H9 (cell line): ENCODE results near the gene CYCS. TPM values are rescaled to one million over a fixed set of nuclear protein-coding genes. Genes with fewer than 3 reads are reported as not detected.

Source experiments
- DNase-seq: peaks from one replicate; pipeline ENCODE4 v3.0.0-alpha.2; 2017
- H2AFZ ChIP-seq: one replicate; pipeline ENCODE4 v1.6.1; 2013; ENCODE audit warnings: mild to moderate bottlenecking, low read length, control low read depth, moderate library complexity
- H2AK5ac ChIP-seq: 2 replicates; pipeline ENCODE4 v1.6.1; 2013; ENCODE audit warnings: low read length, control low read depth, mixed read lengths; ENCODE audit not compliant: insufficient read length
- H2BK120ac ChIP-seq: one replicate; pipeline ENCODE4 v1.6.1; 2013; ENCODE audit warnings: low read depth, mild to moderate bottlenecking, low read length, control low read depth, inconsistent platforms; ENCODE audit not compliant: poor library complexity, severe bottlenecking
- H2BK12ac ChIP-seq: 2 replicates; pipeline ENCODE4 v1.6.1; 2013; ENCODE audit warnings: low read length, control low read depth, mixed read lengths, low read depth; ENCODE audit not compliant: insufficient read length
- H2BK15ac ChIP-seq: 2 replicates; pipeline ENCODE4 v1.6.1; 2013; ENCODE audit warnings: low read depth, low read length, control low read depth
- H2BK20ac ChIP-seq: one replicate; pipeline ENCODE4 v1.6.1; 2013; ENCODE audit warnings: low read depth, mild to moderate bottlenecking, low read length, control low read depth, inconsistent platforms; ENCODE audit not compliant: poor library complexity, severe bottlenecking
- H2BK5ac ChIP-seq: 2 replicates; pipeline ENCODE4 v1.6.1; 2013; ENCODE audit warnings: low read length, control low read depth, mixed read lengths; ENCODE audit not compliant: insufficient read length
- H3K14ac ChIP-seq: 2 replicates; pipeline ENCODE4 v1.6.1; 2013; ENCODE audit warnings: low read length, control low read depth; ENCODE audit not compliant: insufficient read depth
- H3K18ac ChIP-seq: 2 replicates; pipeline ENCODE4 v1.6.1; 2013; ENCODE audit warnings: low read depth, mild to moderate bottlenecking, mixed read lengths, low read length, control low read depth; ENCODE audit not compliant: insufficient read length
- H3K23ac ChIP-seq: 2 replicates; pipeline ENCODE4 v1.6.1; 2013; ENCODE audit warnings: low read length, control low read depth, mixed read lengths, low read depth; ENCODE audit not compliant: insufficient read length
- H3K23me2 ChIP-seq: 2 replicates; pipeline ENCODE4 v1.6.1; 2013; ENCODE audit warnings: low read depth, mild to moderate bottlenecking, mixed read lengths, low read length, control low read depth; ENCODE audit not compliant: insufficient read length, poor library complexity, severe bottlenecking
- H3K27ac ChIP-seq: 2 replicates; pipeline ENCODE4 v1.5.1; 2013; ENCODE audit warnings: low read length, control low read depth, mixed read lengths, low read depth; ENCODE audit not compliant: insufficient read length
- H3K27me3 ChIP-seq: 2 replicates; pipeline ENCODE4 v1.6.1; 2013; ENCODE audit warnings: low read length, control low read depth, inconsistent platforms; ENCODE audit not compliant: insufficient read depth
- H3K4ac ChIP-seq: 2 replicates; pipeline ENCODE4 v1.6.1; 2013; ENCODE audit warnings: low read depth, mild to moderate bottlenecking, control low read depth, inconsistent platforms, low read length, moderate library complexity
- H3K4me1 ChIP-seq: 2 replicates; pipeline ENCODE4 v1.6.1; 2013; ENCODE audit warnings: low read length, control low read depth, inconsistent platforms; ENCODE audit not compliant: insufficient read depth
- H3K4me2 ChIP-seq: 2 replicates; pipeline ENCODE4 v1.6.1; 2013; ENCODE audit warnings: low read length, control low read depth, mixed read lengths; ENCODE audit not compliant: insufficient read length, insufficient read depth
- H3K56ac ChIP-seq: 2 replicates; pipeline ENCODE4 v1.6.1; 2013; ENCODE audit warnings: low read depth, mild to moderate bottlenecking, mixed read lengths, low read length, control low read depth; ENCODE audit not compliant: insufficient read length
- H3K79me1 ChIP-seq: 2 replicates; pipeline ENCODE4 v1.6.1; 2013; ENCODE audit warnings: low read depth, mild to moderate bottlenecking, moderate library complexity, low read length, control low read depth, inconsistent platforms; ENCODE audit not compliant: insufficient read depth, poor library complexity, severe bottlenecking
- H3K79me2 ChIP-seq: 2 replicates; pipeline ENCODE4 v1.6.1; 2013; ENCODE audit warnings: low read length, control low read depth, inconsistent platforms; ENCODE audit not compliant: insufficient read depth
- H3K9ac ChIP-seq: 2 replicates; pipeline ENCODE4 v1.6.1; 2013; ENCODE audit warnings: low read length, control low read depth, mixed read lengths; ENCODE audit not compliant: insufficient read length; ENCODE audit errors: extremely low read depth
- H3K9me3 ChIP-seq: one replicate; pipeline ENCODE4 v1.6.1; 2013; ENCODE audit warnings: low read depth, low read length, inconsistent platforms; ENCODE audit not compliant: control insufficient read depth
- H3T11ph ChIP-seq: one replicate; pipeline ENCODE4 v1.6.1; 2013; ENCODE audit warnings: mild to moderate bottlenecking, low read length, control low read depth, inconsistent platforms
- H4K20me1 ChIP-seq: one replicate; pipeline ENCODE4 v1.6.1; 2013; ENCODE audit not compliant: control insufficient read depth, insufficient read length, insufficient read depth
- H4K5ac ChIP-seq: 2 replicates; pipeline ENCODE4 v1.6.1; 2013; ENCODE audit warnings: low read depth, mild to moderate bottlenecking, mixed read lengths, low read length, control low read depth; ENCODE audit not compliant: insufficient read length
- H4K8ac ChIP-seq: replicated peaks from 2 replicates; pipeline ENCODE4 v1.6.1; 2013; ENCODE audit warnings: low read length, control low read depth, mixed read lengths, low read depth; ENCODE audit not compliant: insufficient read length
- H4K91ac ChIP-seq: 2 replicates; pipeline ENCODE4 v1.6.1; 2013; ENCODE audit warnings: low read depth, mild to moderate bottlenecking, moderate library complexity, mixed read lengths, low read length, control low read depth; ENCODE audit not compliant: insufficient read length
- H3K27ac Mint-ChIP-seq, 3 experiments: 2 replicates in 2 of 3; 3 replicates in 1 of 3; pipeline ENCODE4 v1.8.0; 2020 to 2021; ENCODE audit warnings: mixed read lengths in 3 of 3, mild to moderate bottlenecking in 1 of 3, moderate library complexity in 1 of 3
- H3K27me3 Mint-ChIP-seq: 2 replicates; pipeline ENCODE4 v1.8.0; 2021; ENCODE audit warnings: low read depth, mild to moderate bottlenecking, moderate library complexity, mixed read lengths
- H3K36me3 Mint-ChIP-seq, 3 experiments: 2 replicates in 2 of 3; 3 replicates in 1 of 3; pipeline ENCODE4 v1.8.0; 2020 to 2021; ENCODE audit warnings: low read depth in 3 of 3, mixed read lengths in 3 of 3; ENCODE audit not compliant: insufficient read depth in 1 of 3
- H3K4me1 Mint-ChIP-seq, 2 experiments: 2 replicates each; pipeline ENCODE4 v1.8.0; 2020; ENCODE audit warnings: mixed read lengths in 2 of 2
- H3K4me3 Mint-ChIP-seq, 2 experiments: 2 replicates in 1 of 2; 3 replicates in 1 of 2; pipeline ENCODE4 v1.8.0; 2020 to 2021; ENCODE audit warnings: mild to moderate bottlenecking in 2 of 2, mixed read lengths in 2 of 2, moderate library complexity in 1 of 2
- H3K9me3 Mint-ChIP-seq, 2 experiments: 2 replicates in 1 of 2; 3 replicates in 1 of 2; pipeline ENCODE4 v1.8.0; 2020; ENCODE audit warnings: mild to moderate bottlenecking in 2 of 2, mixed read lengths in 2 of 2, moderate library complexity in 1 of 2
- WGBS: extraction: QIAGEN DNeasy Blood & Tissue Kit; methylation state at CpG from one replicate; pipeline ENCODE4 v1.1.7; 2013; ENCODE audit warnings: missing lambda C conversion rate, low lambda C conversion rate, mixed read lengths; ENCODE audit not compliant: insufficient read length; ENCODE audit errors: extremely low coverage; 5-methylcytosine and 5-hydroxymethylcytosine counted together
- total RNA-seq: library from RNA; stranded (reverse); gene quantifications from 2 replicates; pipeline ENCODE4 v1.2.1, GENCODE V29; 2021
- TF ChIP-seq, protein P1 (sequence below): fragments of 200-600 bp; sonication (generic); conservative IDR thresholded peaks from 3 replicates; pipeline ENCODE4 v1.8.0; 2021; ENCODE audit warnings: antibody characterized with exemption, mild to moderate bottlenecking

CYCS gene
- total RNA-seq, 1 experiment from 2014 or later = 209 TPM

DNA sequence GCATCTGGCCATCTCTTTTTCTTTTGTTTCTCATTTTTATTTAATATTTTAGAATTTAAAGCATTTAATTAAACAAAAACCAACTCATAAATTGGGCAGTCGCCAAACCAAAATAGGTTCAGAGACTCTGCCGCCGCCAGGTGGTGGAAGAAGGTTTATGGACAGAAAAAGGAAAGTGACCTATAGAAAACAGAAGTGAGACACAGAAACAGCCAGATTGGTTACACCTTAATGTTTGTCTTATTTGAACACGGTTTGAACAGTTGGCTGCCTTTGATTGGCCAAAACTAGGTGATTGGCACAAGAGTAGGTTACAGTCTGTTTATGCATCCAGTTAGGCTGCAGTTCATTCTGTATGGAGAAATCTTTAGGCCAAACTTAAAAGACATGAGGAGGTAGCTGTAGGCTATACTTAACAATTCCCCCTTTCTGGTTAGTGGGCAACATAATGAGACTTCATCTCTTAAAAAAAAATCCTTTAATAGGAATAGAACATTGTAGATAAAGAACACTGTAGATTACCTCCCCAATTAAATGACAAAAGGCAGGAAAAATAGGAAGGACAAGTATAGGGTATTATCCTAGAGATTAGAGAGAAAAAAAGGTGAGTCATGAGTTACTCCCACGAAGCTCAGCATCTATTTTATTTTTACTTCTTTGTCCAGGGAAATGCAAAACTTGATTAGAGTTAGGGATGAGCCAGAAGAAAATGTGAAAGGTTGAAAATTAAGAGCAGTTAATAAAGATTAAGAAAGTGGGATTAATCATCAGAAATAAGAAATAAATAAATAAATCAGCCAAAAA, 23.9 kb upstream of the CYCS start:
- no peak for DNase-seq
- H3K4me1 ChIP-seq = no peaks in the 10 kb centered on the region
- no peak overlapping the region for H3K23ac ChIP-seq
- no peaks in the 10 kb centered on the region for H3K27me3 ChIP-seq
- H3K36me3 Mint-ChIP-seq = no peaks in the 10 kb centered on the region
- WGBS = no CpG with 5 or more reads among the region's 5 CpGs
- peak overlapping the region in 2 of 3 experiments; percentile 20 to 95; a peak in 3 of 7 replicates for H3K27ac Mint-ChIP-seq
- no peak overlapping the region for H3K4me3 Mint-ChIP-seq
- no peak overlapping the region for H3K56ac ChIP-seq
- no peak overlapping the region for H2BK15ac ChIP-seq
- H3T11ph ChIP-seq = no peak overlapping the region
- no peak overlapping the region for H3K4ac ChIP-seq
- H4K8ac ChIP-seq = no peak overlapping the region
- H3K9me3 Mint-ChIP-seq = no peaks in the 10 kb centered on the region
- no peaks in the 10 kb centered on the region for H4K20me1 ChIP-seq
- H3K23me2 ChIP-seq = no peaks in the 10 kb centered on the region
- no peak overlapping the region for H2BK5ac ChIP-seq
- no peaks in the 10 kb centered on the region for H3K79me1 ChIP-seq
- H2BK12ac ChIP-seq = no peak overlapping the region
- peaks cover 2% of the 10 kb centered on the region; the same call in 1 of the 2 replicates for H3K27me3 Mint-ChIP-seq
- no peak overlapping the region for H2BK20ac ChIP-seq
- no peak overlapping the region for H3K9ac ChIP-seq
- TF ChIP-seq, protein P1, sequence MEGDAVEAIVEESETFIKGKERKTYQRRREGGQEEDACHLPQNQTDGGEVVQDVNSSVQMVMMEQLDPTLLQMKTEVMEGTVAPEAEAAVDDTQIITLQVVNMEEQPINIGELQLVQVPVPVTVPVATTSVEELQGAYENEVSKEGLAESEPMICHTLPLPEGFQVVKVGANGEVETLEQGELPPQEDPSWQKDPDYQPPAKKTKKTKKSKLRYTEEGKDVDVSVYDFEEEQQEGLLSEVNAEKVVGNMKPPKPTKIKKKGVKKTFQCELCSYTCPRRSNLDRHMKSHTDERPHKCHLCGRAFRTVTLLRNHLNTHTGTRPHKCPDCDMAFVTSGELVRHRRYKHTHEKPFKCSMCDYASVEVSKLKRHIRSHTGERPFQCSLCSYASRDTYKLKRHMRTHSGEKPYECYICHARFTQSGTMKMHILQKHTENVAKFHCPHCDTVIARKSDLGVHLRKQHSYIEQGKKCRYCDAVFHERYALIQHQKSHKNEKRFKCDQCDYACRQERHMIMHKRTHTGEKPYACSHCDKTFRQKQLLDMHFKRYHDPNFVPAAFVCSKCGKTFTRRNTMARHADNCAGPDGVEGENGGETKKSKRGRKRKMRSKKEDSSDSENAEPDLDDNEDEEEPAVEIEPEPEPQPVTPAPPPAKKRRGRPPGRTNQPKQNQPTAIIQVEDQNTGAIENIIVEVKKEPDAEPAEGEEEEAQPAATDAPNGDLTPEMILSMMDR = peak; percentile 39; the same call in 2 of the 3 replicates
- no peak overlapping the region for H2AFZ ChIP-seq
- no peak overlapping the region for H2AK5ac ChIP-seq
- H4K91ac ChIP-seq = no peak overlapping the region
- no peak overlapping the region for H3K27ac ChIP-seq
- H4K5ac ChIP-seq = no peak overlapping the region
- H2BK120ac ChIP-seq = no peak overlapping the region
- H3K14ac ChIP-seq = no peak overlapping the region
- peaks cover 19% of the 10 kb centered on the region in 2 experiments for H3K4me1 Mint-ChIP-seq
- no peaks in the 10 kb centered on the region for H3K79me2 ChIP-seq
- H3K18ac ChIP-seq = no peak overlapping the region
- no peak overlapping the region for H3K4me2 ChIP-seq
- no peaks in the 10 kb centered on the region for H3K9me3 ChIP-seq
